GM18873 (cell line): ENCODE measurements around the gene CPLX4.

Experiments used
- ATAC-seq: cut with Tn5 transposase; IDR thresholded peaks from one replicate; pipeline ENCODE4 v1.9.1; 2021; ENCODE audit warnings: mild to moderate bottlenecking, moderate library complexity, moderate number of reproducible peaks; ENCODE audit not compliant: unreplicated experiment, low FRiP score

The CPLX4 gene, protein sequence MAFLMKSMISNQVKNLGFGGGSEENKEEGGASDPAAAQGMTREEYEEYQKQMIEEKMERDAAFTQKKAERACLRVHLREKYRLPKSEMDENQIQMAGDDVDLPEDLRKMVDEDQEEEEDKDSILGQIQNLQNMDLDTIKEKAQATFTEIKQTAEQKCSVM

DNA sequence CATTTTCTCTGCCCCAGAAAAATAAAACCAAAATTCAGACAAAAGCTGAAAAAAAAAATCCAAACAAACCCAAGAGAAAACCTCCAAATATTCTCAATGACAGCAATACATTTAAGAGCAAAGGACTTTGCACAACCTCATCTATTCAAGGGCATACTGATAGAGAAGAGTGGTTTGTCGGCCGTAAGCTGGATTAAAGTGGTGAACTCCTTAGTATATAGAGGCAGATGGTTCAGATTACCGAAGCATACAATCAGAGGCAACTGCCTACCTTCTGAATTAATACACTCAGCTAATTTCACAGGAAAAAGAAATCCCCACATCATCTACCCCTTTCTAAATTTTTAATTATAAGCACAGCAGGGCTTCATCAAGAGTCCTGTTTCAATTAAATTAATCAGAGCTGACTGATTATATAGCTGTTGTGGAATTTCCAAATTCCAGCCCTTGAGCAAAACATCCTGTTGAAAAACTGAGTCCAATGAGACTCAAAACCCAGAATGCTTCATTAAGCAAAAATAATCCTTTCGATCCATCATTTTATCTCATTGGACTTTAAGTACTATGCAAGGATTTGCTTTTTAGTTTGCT, at the start of gene CPLX4:
Gene CPLX4, minus strand, starts transcription at position 190 of the 591 bp plus-strand sequence. Its CDS starts 187 bp downstream, at position 3.
- no peak for ATAC-seq

DNA sequence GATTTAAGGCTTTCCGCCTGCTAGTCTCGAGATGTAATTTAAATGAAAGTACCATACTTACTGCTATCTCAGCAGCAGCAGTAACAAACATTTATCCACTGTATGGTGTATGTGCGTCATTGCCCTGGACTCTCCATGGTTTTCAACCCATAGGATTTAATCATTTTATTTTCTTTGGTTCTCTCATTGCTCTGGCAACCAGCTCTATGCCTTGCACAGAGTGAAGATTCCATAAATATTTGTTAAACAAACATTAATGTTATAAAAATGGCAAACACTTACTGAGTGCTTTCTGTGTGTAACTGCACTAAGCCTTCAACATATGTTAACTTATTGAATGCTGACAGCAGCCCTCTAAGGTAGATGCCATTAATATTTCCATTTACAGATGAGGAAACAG, 41.9 kb upstream of the CPLX4 start:
- ATAC-seq, result no peak

DNA sequence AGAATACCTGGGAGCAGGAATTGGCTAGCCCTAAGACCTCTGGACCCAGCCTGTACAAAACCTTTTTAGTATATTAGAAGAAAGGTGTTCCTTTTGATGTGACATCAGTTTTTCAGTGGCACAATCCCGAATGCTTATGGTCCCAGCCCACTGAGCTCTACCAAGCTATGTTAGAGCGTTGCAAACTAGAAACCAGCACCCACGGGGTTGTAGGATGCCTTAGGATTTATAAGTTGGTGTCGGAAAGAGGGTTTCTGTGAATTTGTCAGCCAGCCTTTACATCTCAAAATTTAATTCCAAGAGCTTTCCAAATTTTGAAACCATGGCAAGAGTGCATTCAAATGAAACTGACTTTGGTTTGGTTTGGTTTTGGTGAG, 41.1 kb upstream of the CPLX4 start:
- peak; percentile 20 for ATAC-seq

DNA sequence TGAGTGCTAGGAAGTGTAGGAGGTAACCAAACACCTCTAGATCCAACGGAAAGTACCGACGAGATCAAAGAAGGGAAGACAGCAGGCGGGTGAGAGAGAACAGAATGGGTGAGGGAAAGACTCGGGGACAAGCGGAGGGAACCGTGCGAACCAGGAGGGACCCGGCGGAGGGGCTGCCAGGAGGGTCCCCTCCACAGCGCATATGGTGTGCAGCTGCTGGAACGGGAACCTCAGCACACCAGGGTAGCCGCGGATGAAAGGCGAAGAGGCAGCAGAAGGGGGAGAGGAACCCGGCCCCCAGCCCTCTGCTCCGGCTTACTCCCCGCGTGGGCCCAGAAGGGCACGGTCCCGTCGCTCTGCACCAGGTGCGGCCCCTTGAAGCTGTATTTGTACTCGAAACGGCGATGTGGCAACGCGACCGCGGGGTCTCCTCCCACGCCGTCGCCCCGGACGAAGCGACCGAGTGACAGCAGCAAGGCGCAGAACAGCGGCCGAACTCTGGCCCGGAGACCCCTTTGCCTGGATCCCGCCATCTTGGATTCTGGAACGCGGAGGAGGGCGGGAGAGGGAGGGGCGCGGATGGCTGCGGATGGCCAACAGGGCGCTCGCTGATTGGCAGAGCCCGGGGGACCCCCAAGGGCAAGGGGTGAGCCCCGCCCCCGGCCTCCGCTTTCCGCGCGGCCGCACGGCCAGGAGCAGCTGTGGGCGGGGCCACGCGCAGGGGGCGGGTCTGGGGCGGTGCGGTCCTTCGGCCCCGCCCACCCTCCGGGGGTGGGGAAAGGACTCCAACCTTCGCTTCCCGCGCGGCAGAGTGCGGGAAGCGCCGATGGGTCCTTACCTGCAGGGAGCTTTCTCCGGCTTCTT, 40.5 kb upstream of the CPLX4 start, which contains the start of gene LMAN1:
Gene LMAN1, minus strand, starts transcription at position 554 of the 864 bp plus-strand sequence. Its CDS starts 21 bp downstream, at position 533.
- ATAC-seq, result peak; percentile 92

DNA sequence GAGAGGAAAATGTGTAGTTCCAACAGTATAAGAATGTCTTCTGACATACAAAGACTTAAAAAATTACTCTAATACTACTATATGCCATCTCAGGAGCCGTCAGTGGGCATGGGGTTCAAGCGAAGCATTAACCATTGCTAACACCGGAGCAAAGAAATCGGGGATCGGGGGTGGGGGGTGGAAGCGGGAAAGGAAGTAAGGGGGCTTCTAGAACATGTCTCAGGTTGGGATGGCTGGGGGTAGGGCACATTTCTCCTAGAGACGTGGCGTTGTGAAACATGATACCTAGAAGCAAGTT, 39.9 kb upstream of the CPLX4 start:
- no peak for ATAC-seq

DNA sequence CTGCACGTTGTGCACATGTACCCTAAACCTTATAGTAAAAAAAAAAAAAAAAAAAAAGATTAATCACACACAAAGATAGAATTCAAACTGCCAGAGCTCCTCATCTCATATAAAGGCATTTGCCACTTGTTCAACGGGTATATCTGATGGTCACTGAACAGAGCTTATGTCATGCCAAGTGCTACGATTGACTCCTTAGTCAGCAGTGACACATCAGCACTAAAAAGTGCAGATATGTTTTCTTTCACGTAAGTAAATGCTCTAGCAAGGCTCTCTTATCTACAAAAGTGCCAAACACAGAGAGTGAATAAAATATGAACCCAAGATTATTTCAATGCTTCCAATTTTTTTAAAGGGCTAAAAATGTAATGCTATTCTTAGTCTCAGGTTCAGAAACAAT, 39.5 kb upstream of the CPLX4 start:
- no peak for ATAC-seq

DNA sequence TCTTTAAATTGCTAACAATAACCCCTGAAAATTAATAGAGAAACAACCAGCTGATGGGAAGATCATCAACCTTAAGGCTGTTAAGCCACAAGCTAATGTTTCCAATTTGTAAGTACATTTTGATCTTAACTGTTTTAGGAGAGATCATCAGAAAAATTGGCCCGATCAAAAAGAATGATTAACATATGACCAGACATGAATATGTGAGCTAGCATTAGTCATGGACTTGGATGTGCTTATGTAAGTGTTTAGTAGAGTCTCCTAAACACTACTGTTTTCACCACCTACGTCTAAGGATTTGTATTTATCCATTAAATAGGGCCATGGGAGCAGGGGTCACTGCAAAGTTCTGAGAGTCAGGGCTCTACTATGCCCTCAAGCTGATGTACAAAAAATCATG, 36.3 kb upstream of the CPLX4 start:
- ATAC-seq, result no peak

DNA sequence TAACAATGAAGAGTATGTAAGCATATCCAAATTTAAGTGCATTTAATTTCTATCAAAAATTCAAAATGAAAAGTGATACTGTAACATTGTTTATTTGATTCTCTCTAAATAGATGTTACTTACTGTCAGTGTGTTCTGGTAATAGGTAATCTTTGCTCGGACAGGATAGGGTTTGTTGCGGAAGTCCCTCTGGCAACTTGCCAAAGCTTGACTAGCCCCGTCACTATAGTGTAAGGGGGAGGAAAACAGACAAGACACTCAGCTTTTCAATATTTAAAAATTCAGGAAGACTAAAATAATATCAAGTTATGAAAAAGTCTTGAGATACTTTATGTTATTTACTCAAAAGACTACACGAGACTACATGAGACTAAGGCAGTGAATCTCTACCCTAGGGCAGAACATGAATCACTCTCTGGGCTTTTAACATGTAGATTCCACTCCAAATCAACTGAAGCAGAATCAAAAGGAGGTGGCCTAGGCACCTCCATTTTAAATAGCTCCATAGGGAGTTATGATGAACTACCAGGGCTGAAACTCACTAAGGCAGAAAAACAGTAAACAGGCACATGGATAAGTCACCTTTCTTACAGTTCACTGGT, 34.7 kb upstream of the CPLX4 start:
- no peak for ATAC-seq

DNA sequence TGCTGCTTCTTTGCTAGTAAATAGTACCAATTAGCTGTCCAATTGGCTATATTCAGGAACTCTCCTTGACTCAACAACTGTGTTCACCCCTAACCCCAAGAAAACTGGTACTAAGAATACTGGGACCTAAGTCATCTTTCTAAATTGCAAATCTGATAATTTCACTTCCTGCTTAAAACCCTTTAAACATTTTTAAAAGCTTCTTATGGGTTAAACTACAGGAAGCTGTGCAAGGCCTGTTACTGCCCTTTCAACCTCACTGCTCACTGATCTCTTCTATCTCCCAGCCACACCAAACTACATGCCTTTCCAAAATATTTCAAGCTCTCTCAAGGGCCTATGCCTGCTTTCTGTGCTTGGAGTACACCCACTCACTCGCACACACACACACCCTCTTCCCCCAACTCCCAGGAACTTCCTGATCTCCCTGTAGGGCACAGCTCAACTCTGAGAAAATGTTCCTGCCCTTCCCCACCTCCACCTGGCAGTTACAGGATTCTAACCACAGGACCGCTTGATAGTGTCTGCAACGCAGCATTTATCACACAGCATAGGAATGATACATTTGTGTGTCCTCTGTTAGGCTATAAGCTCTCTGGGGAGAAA, 33.9 kb upstream of the CPLX4 start:
- ATAC-seq, result no peak

DNA sequence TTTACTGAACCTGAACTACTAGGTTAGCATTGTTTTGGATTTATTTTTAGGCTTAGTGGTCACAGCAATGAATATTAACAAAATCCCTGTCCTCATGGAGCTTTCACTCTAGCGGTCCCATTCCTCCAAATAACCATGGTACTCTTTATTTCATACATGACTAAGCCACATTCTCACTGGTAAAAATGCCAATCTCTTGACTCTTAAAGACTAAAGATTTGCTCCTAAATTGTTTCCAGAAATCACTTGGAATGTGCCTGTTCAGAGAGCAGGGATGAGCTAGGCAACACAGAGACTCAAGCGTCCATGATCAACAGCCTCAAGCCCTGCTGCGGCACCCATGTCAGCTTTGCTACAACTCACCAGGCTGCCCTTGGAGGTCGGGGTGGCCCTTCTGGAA, 27.1 kb upstream of the CPLX4 start:
- ATAC-seq, result no peak

DNA sequence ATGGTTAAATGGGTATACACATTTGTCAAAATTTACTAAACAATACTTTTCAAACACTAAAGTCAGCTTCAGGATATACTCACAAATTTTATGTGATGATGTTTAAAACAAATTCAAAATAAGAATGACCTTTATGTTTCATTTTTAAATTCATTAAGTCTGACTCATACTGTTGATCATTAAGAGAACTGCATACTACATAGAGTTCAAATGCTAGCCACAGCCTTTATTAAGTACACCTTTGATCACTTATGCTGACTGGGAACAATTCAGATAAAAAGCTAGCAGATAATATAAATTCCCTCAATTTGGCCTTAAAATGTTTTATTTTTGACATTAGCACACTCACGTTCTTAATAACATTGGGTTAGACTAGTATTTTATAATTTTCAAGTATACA, 26.5 kb upstream of the CPLX4 start:
- ATAC-seq, result no peak

DNA sequence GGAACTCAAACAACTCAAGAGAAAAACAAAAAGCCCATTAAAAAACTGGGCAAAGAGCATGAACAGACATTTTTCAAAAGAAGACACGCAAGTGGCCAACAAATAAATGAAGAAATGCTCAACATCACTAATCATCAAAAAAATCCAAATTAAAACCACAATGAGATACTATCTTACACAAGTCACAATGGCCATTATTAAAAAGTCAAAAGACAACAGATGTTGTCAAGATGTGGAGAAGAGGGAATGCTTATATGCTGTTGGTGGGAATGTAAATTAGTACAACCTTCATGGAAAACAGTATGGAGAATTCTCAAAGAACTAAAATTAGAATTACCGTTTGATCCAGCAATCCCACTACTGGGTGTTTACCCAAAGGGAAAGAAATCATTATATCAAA, 25.5 kb upstream of the CPLX4 start:
- no peak for ATAC-seq

DNA sequence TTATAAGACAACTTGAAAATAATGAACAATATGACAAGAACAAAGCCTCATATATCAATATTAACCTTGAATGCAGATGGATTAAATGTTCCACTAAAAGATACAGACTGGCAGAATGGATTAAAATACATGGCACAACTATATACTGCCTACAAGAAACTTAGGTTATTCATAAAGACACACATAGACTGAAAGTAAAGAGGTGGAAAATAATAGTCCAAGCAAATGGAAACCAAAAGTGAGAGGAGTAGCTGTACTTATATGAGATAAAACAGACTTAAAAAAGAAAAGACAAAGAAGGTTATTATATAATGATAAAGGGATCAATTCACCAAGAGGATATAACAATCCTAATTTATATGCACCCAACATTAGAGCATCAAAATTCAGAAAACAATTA, 22.4 kb upstream of the CPLX4 start:
- ATAC-seq, result no peak

DNA sequence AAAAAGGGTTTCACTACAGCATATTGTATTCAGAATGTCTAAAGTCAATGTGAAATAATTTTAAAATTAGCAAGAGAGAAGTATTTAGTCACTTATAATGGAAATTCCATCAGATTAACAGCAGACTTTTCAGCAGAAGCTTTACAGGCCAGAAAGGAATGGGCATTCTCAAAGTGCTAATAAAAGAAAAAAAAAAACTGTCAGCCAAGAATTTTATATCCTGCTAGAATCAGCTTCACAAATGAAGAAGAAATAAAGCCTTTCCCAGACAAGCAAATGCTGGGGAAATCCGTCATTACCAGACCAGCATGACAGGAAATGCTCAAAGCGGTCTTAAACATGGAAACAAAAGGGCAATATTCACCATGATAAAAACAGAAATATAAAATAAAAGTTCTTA, 21.9 kb upstream of the CPLX4 start:
- ATAC-seq, result no peak

DNA sequence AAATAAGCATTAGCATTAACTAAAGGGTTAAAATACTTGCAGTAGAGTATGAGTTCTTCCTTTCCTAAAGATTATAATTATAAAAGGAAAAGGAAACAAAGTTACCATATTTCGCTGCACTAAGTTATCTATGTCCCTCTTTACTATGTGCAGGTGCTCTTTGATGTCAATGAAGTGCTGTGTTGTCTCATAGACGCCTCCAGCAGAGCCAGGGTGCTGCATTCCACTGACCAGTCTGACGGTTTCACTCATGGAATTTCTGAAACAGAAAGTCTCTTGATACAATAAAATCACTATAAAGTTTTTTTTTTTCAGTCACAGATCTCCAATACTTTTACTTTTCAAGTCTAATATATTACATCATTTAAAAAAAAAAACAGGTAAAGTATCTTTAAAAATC, 14.5 kb upstream of the CPLX4 start:
- ATAC-seq, result no peak

DNA sequence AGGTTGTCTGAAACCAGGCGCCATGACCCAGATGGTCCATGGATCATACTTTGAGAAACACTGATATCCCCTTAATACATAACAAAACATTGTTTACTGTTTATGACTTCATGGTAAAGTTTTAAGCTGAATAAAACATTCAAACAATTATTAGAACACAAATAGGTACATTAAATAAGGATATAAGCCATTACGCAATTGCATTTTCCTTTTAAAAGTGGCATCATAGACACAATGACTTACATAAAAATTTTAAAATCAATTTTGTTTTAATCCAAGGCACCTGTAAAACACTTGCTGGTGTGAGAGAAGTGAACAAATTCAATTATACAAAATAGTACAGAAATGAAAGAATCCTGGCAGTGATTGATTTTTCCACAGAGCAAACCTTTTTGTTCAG, 10.2 kb upstream of the CPLX4 start:
- no peak for ATAC-seq

DNA sequence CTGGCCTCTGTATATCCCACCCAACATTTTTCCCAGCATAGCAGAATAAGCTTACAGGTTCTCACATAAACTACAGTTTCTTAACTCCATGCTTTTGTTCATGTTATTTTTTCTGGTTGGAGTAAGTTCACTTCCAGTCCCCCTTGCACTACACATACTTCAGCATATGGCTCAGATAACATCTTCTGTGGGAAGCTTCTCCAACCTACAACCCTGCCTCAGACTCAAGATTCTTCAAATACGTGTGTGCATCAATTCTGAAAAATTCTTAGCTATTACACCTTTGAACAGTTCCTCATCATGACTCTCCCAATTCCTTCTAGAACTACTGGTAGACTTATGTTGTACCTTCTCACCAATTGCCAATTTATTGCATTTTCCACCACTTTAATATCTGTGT, 7.5 kb upstream of the CPLX4 start:
- no peak for ATAC-seq

DNA sequence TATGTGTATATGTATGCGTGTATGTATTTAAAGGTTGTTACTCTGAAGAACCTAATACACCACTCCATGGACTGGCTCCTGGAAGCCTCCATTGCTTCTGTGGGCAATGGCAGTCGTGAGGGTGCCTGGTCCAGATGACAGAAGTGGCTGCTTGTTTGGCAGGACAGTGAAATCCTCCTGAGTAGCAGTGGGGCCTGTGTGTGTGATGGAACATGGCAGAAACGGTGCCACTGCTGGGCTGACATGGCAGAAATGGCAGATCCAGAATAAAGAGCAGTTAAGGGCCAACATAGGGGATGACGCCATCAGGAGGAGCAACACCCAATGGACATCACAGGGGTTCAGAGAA, 6.1 kb upstream of the CPLX4 start:
- ATAC-seq, result no peak

DNA sequence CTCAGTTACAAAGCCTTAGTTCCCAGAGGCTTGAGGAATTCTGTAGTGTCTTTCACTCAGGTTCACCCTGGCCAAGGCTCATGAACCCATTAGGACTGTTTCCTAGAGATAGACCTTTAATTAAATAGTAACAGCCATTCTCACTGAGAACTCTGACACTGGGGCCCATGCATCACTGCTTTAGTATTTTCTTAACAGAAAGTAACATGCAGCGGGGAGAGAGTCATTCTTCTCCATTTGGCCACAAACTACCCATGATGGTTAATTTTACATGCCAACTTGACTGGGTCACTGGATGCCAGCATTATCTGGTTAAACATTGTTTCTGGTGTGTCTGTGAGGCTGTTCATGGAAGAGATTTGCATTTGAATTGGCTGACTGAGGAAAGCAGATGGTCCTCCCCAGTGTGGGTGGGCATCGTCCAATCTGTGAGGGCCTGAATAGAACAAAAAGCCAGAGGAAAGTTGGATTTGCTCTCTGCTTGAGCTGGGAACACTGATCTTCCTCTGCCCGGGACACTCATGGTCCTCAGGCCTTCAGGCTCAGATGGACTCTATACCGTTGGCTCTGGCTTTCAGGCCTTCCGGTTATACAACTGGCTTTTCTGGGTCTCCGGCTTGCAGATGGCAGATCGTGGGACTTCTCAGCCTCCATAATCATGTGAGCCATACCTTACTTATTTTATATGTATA, 5.6 kb upstream of the CPLX4 start:
- ATAC-seq, result no peak

DNA sequence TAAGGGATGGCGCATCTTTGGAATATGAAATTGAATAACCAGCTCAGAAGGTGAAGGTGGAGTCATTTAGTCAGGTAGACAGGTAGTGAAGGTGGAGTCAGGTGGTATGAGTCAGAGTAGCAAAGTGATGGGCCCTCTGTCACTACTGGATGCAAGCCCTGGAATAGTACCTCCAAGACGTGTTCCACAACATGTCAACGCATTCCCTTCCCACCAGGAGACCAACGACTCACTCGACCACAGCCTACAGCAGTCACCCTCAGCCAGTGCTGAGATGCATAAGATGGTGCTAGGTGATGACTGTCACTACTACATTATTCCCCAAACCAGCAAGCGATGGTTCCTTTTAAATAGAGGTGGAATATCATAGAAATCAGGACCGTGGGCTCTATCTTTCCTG, 6.8 kb downstream of the CPLX4 start:
- no peak for ATAC-seq

DNA sequence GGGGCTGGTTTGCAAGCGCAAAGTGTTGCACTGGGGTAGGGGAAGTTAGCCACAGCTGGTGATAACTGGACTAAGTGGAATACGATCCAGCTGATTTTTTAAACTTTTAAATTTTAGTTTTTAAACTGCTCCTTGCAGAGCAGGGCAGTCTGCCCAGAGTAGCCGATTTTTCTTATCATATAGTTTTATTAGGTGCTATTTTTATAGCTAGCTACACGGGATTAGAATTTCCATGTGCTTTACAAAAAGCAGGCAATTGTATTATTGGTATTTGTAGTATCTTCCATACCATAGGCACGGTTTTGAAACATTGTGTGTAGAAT, 9.6 kb downstream of the CPLX4 start:
- ATAC-seq, result no peak
